Measurements from ENCODE around the gene LRRFIP1.
A peak's percentile ranks its signal among the peaks of the same experiment; 100 is the strongest.

Gene LRRFIP1

GRCh38 chr2:237691029-237691907, 63.9 kb downstream of the LRRFIP1 start:
- H3K4me3 ChIP-seq (replicated peaks; ENCODE audit: low read depth, low read length) = peak overlapping the region; percentile 57
- no peak for TF ChIP-seq CTCF (IDR thresholded peaks at IDR 0.05; ENCODE audit: low read length, missing control alignments)
- no peak for DNase-seq (ENCODE audit: low read depth)

- no peak for TF ChIP-seq CTCF (IDR thresholded peaks at IDR 0.05; ENCODE audit: low read length, missing control alignments)
- peak; percentile 90 for DNase-seq (ENCODE audit: low read depth)
- peak overlapping the region; percentile 81 for H3K4me3 ChIP-seq (replicated peaks; ENCODE audit: low read depth, low read length)
Observed at GRCh38 chr2:237691908-237692600, 64.7 kb downstream of the LRRFIP1 start.

- peak overlapping the region; percentile 81 for H3K4me3 ChIP-seq (replicated peaks; ENCODE audit: low read depth, low read length)
- DNase-seq (ENCODE audit: low read depth) = no peak
- TF ChIP-seq CTCF (IDR thresholded peaks at IDR 0.05; ENCODE audit: low read length, missing control alignments) = no peak
Observed at GRCh38 chr2:237692601-237693290, 65.4 kb downstream of the LRRFIP1 start.

GRCh38 chr2:237693291-237693994, 66.1 kb downstream of the LRRFIP1 start:
- peak overlapping the region; percentile 81 for H3K4me3 ChIP-seq (replicated peaks; ENCODE audit: low read depth, low read length)
- TF ChIP-seq CTCF (IDR thresholded peaks at IDR 0.05; ENCODE audit: low read length, missing control alignments) = peak; percentile 10
- peak; percentile 53 for DNase-seq (ENCODE audit: low read depth)

GRCh38 chr2:237694415-237695194, 67.2 kb downstream of the LRRFIP1 start:
- DNase-seq (ENCODE audit: low read depth) = no peak
- no peak for TF ChIP-seq CTCF (IDR thresholded peaks at IDR 0.05; ENCODE audit: low read length, missing control alignments)
- peak overlapping the region; percentile 81 for H3K4me3 ChIP-seq (replicated peaks; ENCODE audit: low read depth, low read length)
